Right cardiac atrium (tissue), 5 donors: ENCODE results near the gene RRP36. TPM values are rescaled to one million over a fixed set of nuclear protein-coding genes. Genes with fewer than 3 reads are reported as not detected.
"Not testable (repeated sequence)": the region's sequence is repeated elsewhere in the genome, so short reads cannot be mapped to it uniquely, and the experiment has no call there.

Experiments used
- ATAC-seq, 2 donors: fragments of 200-7000 bp; cut with Tn5 transposase; one replicate each; pipeline versions ENCODE4 v1.8.0 to v1.9.1; 2020; ENCODE audit warnings: moderate library complexity in 2 of 2, mild to moderate bottlenecking in 1 of 2
- DNase-seq, 3 donors: peaks; one replicate each; pipeline ENCODE4 v3.0.0-alpha.2; 2020
- H3K27ac ChIP-seq: one replicate; pipeline ENCODE4 v1.5.1; 2013; ENCODE audit warnings: mild to moderate bottlenecking, low read length, control low read depth, moderate library complexity
- H3K27me3 ChIP-seq: one replicate; pipeline ENCODE4 v1.6.1; 2013; ENCODE audit not compliant: control insufficient read depth, insufficient read depth
- H3K4me1 ChIP-seq: one replicate; pipeline ENCODE4 v1.6.1; 2013; ENCODE audit warnings: low read length; ENCODE audit not compliant: control insufficient read depth, insufficient read depth
- H3K4me3 ChIP-seq: one replicate; pipeline ENCODE4 v1.5.1; 2013; ENCODE audit warnings: low read length, control low read depth
- H3K9me3 ChIP-seq: one replicate; pipeline ENCODE4 v1.6.1; 2013; ENCODE audit warnings: low read length; ENCODE audit not compliant: control insufficient read depth
- WGBS: extraction: QIAGEN DNeasy Blood & Tissue Kit; methylation state at CpG from one replicate; pipeline ENCODE4 v1.1.7; 2013; 5-methylcytosine and 5-hydroxymethylcytosine counted together
- intact Hi-C, 4 donors: fragments of 100-400 bp; cut with DNase I; formaldehyde crosslinking; loops; one replicate each; pipeline versions ENCODE4 v1.11.0 to v1.14.0; 2022 to 2023
- polyA plus RNA-seq: library from polyadenylated mRNA; stranded (reverse); fragments of 200-250 nt; gene quantifications from one replicate; pipeline ENCODE4 v1.2.3, GENCODE V29; 2013
- total RNA-seq, 4 donors: library from RNA; stranded (reverse); fragmentation: NEBNext Ultra II Directional; extraction: Animal tissue kit (Norgen Biotek cat#: 25700); gene quantifications; one replicate each; pipeline ENCODE4 v1.2.1, GENCODE V29; 2021
- donor health status: healthy with polysubstance abuse.
- donor health status: DM: no; HTN: yes; CAD: no.
- donor health status: DM: no; HTN: no; CAD: no.
- donor health status: DM: no; HTN: yes; CAD: no; lungs with severe emphysema.
- donor health status: DM: yes; HTN: yes; CAD: no.

The RRP36 gene
- total and polyA plus RNA-seq, 5 donors: 27.2 to 34.3 (median 29.3) TPM

- no peaks in the 10 kb centered on the region for H3K9me3 ChIP-seq
- H3K4me1 ChIP-seq: peaks cover 20% of the 10 kb centered on the region
- peak overlapping the region; percentile 90 for H3K4me3 ChIP-seq
- 9% methylated on average over 13 of the region's 13 CpGs for WGBS
- peak in 1 of 3 donors; percentile 69 for DNase-seq
- intact Hi-C loops: no loop called here
- ATAC-seq: peak; percentile 12
- no peaks in the 10 kb centered on the region for H3K27me3 ChIP-seq
- peak overlapping the region; percentile 87 for H3K27ac ChIP-seq
Observed at GRCh38 chr6:42984924-42985475, 36.4 kb upstream of the RRP36 start.

GRCh38 chr6:42987533-42988451 lies 33.6 kb upstream of the RRP36 start:
- ATAC-seq: no peak
- Histone ChIP-seq H3K9me3 (no peaks in the 10 kb centered on the region), H3K27me3 (no peaks in the 10 kb centered on the region), H3K4me3 (no peak overlapping the region), H3K4me1 (peaks cover 20% of the 10 kb centered on the region), H3K27ac (peak overlapping the region; percentile 13)
- WGBS: 52% methylated on average over 5 of the region's 5 CpGs
- no peak for DNase-seq
- intact Hi-C loops: no loop called here

GRCh38 chr6:42988486-42989020 lies 32.9 kb upstream of the RRP36 start:
- Histone ChIP-seq H3K4me3 (no peak overlapping the region), H3K4me1 (peaks cover 20% of the 10 kb centered on the region), H3K27ac (no peak overlapping the region), H3K27me3 (no peaks in the 10 kb centered on the region), H3K9me3 (no peaks in the 10 kb centered on the region)
- whole genome bisulfite sequencing: 20% methylated on average over 1 of the region's 1 CpG
- peak in 2 of 3 donors; percentile 29 to 74 for DNase-seq
- intact Hi-C loops: no loop called here
- ATAC-seq: no peak

- Histone ChIP-seq H3K4me3 (no peak overlapping the region), H3K27me3 (no peaks in the 10 kb centered on the region), H3K4me1 (peaks cover 20% of the 10 kb centered on the region), H3K27ac (no peak overlapping the region), H3K9me3 (no peaks in the 10 kb centered on the region)
- ATAC-seq (no peak), DNase-seq (no peak)
- WGBS: 88% methylated on average over 5 of the region's 5 CpGs
- intact Hi-C loops: no loop called here
Observed at GRCh38 chr6:42989923-42990322, 31.5 kb upstream of the RRP36 start.

- no peak overlapping the region for H3K27ac ChIP-seq
- no peaks in the 10 kb centered on the region for H3K4me1 ChIP-seq
- intact Hi-C loops: no loop called here
Observed at GRCh38 chr6:42993445-42993844, 28.0 kb upstream of the RRP36 start.

GRCh38 chr6:42996513-42996912 lies 24.9 kb upstream of the RRP36 start:
- intact Hi-C loops: no loop called here
- Histone ChIP-seq H3K9me3 (no peaks in the 10 kb centered on the region), H3K4me1 (no peaks in the 10 kb centered on the region), H3K27me3 (no peaks in the 10 kb centered on the region), H3K4me3 (no peak overlapping the region), H3K27ac (no peak overlapping the region)
- ATAC-seq (no peak), DNase-seq (no peak)

More at GRCh38 chr6:42993445-42993844, 28.0 kb upstream of the RRP36 start:
- H3K4me3 ChIP-seq: no peak overlapping the region
- ATAC-seq: no peak
- no peaks in the 10 kb centered on the region for H3K9me3 ChIP-seq
- DNase-seq: no peak
- H3K27me3 ChIP-seq: no peaks in the 10 kb centered on the region
- WGBS: 95% methylated on average over 2 of the region's 2 CpGs

- DNase-seq, intact Hi-C loops, ATAC-seq, H3K27me3 ChIP-seq, H3K9me3 ChIP-seq, H3K4me3 ChIP-seq, H3K27ac ChIP-seq, H3K4me1 ChIP-seq: not testable (repeated sequence)
- 94% methylated on average over 9 of the region's 9 CpGs for WGBS
Observed at GRCh38 chr6:42998205-42998604, 23.2 kb upstream of the RRP36 start.

- Histone ChIP-seq H3K4me1 (no peaks in the 10 kb centered on the region), H3K4me3 (no peak overlapping the region), H3K9me3 (no peaks in the 10 kb centered on the region), H3K27ac (no peak overlapping the region), H3K27me3 (no peaks in the 10 kb centered on the region)
- intact Hi-C loops: loop anchor here in 2 of 4 donors (10.0 kb wide), 1 partner anchor 143 kb away; no protein-coding TSS in a partner anchor
- ATAC-seq (no peak), DNase-seq (no peak)
- 93% methylated on average over 8 of the region's 8 CpGs for WGBS
Observed at GRCh38 chr6:43001843-43002242, 19.6 kb upstream of the RRP36 start.

GRCh38 chr6:43005844-43006243 lies 15.6 kb upstream of the RRP36 start:
- WGBS: 88% methylated on average over 5 of the region's 5 CpGs
- Histone ChIP-seq H3K27ac (no peak overlapping the region), H3K27me3 (no peaks in the 10 kb centered on the region), H3K4me1 (no peaks in the 10 kb centered on the region), H3K9me3 (no peaks in the 10 kb centered on the region), H3K4me3 (no peak overlapping the region)
- ATAC-seq (no peak), DNase-seq (no peak)
- intact Hi-C loops: loop anchor here in 2 of 4 donors (10.0 kb wide), 1 partner anchor 139 kb away; no protein-coding TSS in a partner anchor

GRCh38 chr6:43006251-43006650 lies 15.2 kb upstream of the RRP36 start:
- Histone ChIP-seq H3K27me3 (no peaks in the 10 kb centered on the region), H3K4me3 (no peak overlapping the region), H3K9me3 (no peaks in the 10 kb centered on the region), H3K27ac (no peak overlapping the region), H3K4me1 (no peaks in the 10 kb centered on the region)
- ATAC-seq: no peak
- no peak for DNase-seq
- intact Hi-C loops: loop anchor here in 2 of 4 donors (10.0 kb wide), 1 partner anchor 139 kb away; no protein-coding TSS in a partner anchor
- WGBS: 92% methylated on average over 11 of the region's 11 CpGs

GRCh38 chr6:43007126-43007525 lies 14.3 kb upstream of the RRP36 start:
- intact Hi-C loops: loop anchor here in 2 of 4 donors (10.0 kb wide), 1 partner anchor 138 kb away; no protein-coding TSS in a partner anchor
- ATAC-seq: no peak
- WGBS: 91% methylated on average over 9 of the region's 9 CpGs

More at GRCh38 chr6:43007126-43007525, 14.3 kb upstream of the RRP36 start:
- DNase-seq: no peak
- H3K27ac ChIP-seq: no peak overlapping the region
- H3K4me3 ChIP-seq: no peak overlapping the region
- H3K9me3 ChIP-seq: no peaks in the 10 kb centered on the region
- no peaks in the 10 kb centered on the region for H3K27me3 ChIP-seq
- no peaks in the 10 kb centered on the region for H3K4me1 ChIP-seq
